PC-9 (cell line): Measurements from ENCODE around the gene UGT2B10. TPM values are rescaled to one million over a fixed set of nuclear protein-coding genes. Genes with fewer than 3 reads are reported as not detected.

ENCODE experiments used
- BruUV-seq: library from RNA; stranded (reverse); fragments of 400-500 nt; replicated peaks from 2 replicates; lab custom pipeline; 2021; lab: Mats Ljungman, UMichigan
- CTCF ChIA-PET: fragments of 300-600 bp; sonication (Branson Sonifier 250); formaldehyde crosslinking; loops from one replicate; lab custom pipeline; 2022; ENCODE audit warnings: antibody characterized with exemption; lab: Charles Lee
- POLR2A ChIA-PET: fragments of 300-600 bp; sonication (Branson Sonifier 250); formaldehyde crosslinking; loops from one replicate; lab custom pipeline; 2022; ENCODE audit warnings: antibody characterized with exemption; ENCODE audit not compliant: unreplicated experiment; lab: Charles Lee
- DNase-seq, 2 experiments: peaks; one replicate each; pipeline versions ENCODE4 v3.0.0 to v3.0.0-alpha.2; 2015 to 2022; ENCODE audit warnings: mixed read lengths in 1 of 2
- H2AFZ ChIP-seq: fragments of 200-600 bp; sonication (generic); 2 replicates; pipeline ENCODE4 v1.8.1; 2017; ENCODE audit warnings: antibody characterized with exemption
- H3F3A ChIP-seq: fragments of 200-600 bp; sonication (generic); 2 replicates; pipeline ENCODE4 v1.8.1; 2017; ENCODE audit warnings: antibody characterized with exemption, mild to moderate bottlenecking, low read depth; ENCODE audit not compliant: insufficient read depth
- H3K27ac ChIP-seq: fragments of 200-600 bp; sonication (generic); 2 replicates; pipeline ENCODE4 v1.6.1; 2016; ENCODE audit warnings: mixed run types
- H3K27me3 ChIP-seq: fragments of 200-600 bp; sonication (generic); 2 replicates; pipeline ENCODE4 v1.6.1; 2016; ENCODE audit warnings: low read depth, mixed run types; ENCODE audit not compliant: insufficient read depth
- H3K36me3 ChIP-seq: fragments of 200-600 bp; sonication (generic); 2 replicates; pipeline ENCODE4 v1.6.1; 2016; ENCODE audit warnings: low read depth, mixed run types
- H3K4me1 ChIP-seq: fragments of 200-600 bp; sonication (generic); replicated peaks from 2 replicates; pipeline ENCODE4 v1.6.1; 2016; ENCODE audit warnings: mixed run types; ENCODE audit not compliant: insufficient read depth
- H3K4me2 ChIP-seq: fragments of 200-600 bp; sonication (generic); 2 replicates; pipeline ENCODE4 v1.6.1; 2017; ENCODE audit warnings: mixed run types
- H3K4me3 ChIP-seq: fragments of 200-600 bp; sonication (generic); 2 replicates; pipeline ENCODE4 v1.6.1; 2016; ENCODE audit warnings: mixed run types
- H3K79me2 ChIP-seq: fragments of 200-600 bp; sonication (generic); 2 replicates; pipeline ENCODE4 v1.6.1; 2017; ENCODE audit warnings: low read depth, mixed run types
- H3K9me2 ChIP-seq: fragments of 200-600 bp; sonication (generic); 2 replicates; pipeline ENCODE4 v1.8.1; 2017; ENCODE audit warnings: mild to moderate bottlenecking; ENCODE audit not compliant: insufficient read depth
- H3K9me3 ChIP-seq: fragments of 200-600 bp; sonication (generic); 2 replicates; pipeline ENCODE4 v1.8.1; 2016; ENCODE audit warnings: low read depth; ENCODE audit not compliant: insufficient read depth
- H4K20me1 ChIP-seq: fragments of 200-600 bp; sonication (generic); 2 replicates; pipeline ENCODE4 v1.8.1; 2017; ENCODE audit not compliant: insufficient read depth
- EZH2 ChIP-seq: fragments of 200-600 bp; sonication (generic); IDR thresholded peaks from 2 replicates; pipeline ENCODE4 v1.8.0; 2017; ENCODE audit warnings: antibody characterized with exemption, low read depth
- intact Hi-C: fragments of 100-400 bp; cut with micrococcal nuclease; formaldehyde crosslinking; loops from one replicate; pipeline ENCODE4 v1.10.0; 2022; ENCODE audit not compliant: unreplicated experiment
- total RNA-seq: library from RNA; stranded (reverse); gene quantifications from 2 replicates; pipeline ENCODE4 v1.2.3, GENCODE V29; 2021
- TF ChIP-seq, protein P1 (sequence below): fragments of 200-600 bp; sonication (generic); conservative IDR thresholded peaks from 2 replicates; pipeline ENCODE4 v1.6.1; 2017; ENCODE audit warnings: mixed run types, antibody characterized with exemption, mild to moderate bottlenecking, moderate library complexity

The UGT2B10 gene
- total RNA-seq, 1 experiment from 2014 or later: not detected

DNA sequence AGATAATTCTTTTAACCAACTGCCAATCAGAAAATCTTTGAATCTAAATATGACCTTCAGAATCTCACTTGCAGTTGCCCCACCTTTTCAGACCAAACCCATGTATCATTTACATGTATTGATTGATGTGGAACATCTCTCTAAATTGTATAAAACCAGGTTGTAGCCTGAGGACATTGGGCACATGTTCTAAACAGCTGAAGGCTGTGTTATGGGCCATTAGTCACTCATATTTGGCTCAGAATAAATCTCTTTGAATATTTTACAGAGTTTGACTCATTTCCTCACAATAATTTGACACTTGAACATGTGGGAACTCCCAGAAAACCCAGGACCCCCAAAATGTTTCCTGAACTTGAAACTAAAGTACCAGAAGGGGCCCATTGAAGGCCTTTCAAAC is 58.7 kb downstream of the UGT2B10 start:
- BruUV-seq: no TSS peak
- DNase-seq: no peak

GRCh38 chr4:68877555-68877954 is 61.8 kb downstream of the UGT2B10 start:
- H3F3A ChIP-seq: no peaks in the 10 kb centered on the region
- no peaks in the 10 kb centered on the region for H3K36me3 ChIP-seq
- H3K4me2 ChIP-seq: no peak overlapping the region
- intact Hi-C loops: no loop called here
- BruUV-seq: no TSS peak
- H3K4me3 ChIP-seq: no peak overlapping the region
- H3K79me2 ChIP-seq: no peaks in the 10 kb centered on the region
- ChIA-PET CTCF (no interaction called here), POLR2A (no interaction called here)
- no peaks in the 10 kb centered on the region for H3K27me3 ChIP-seq
- no peaks in the 10 kb centered on the region for H4K20me1 ChIP-seq
- H3K4me1 ChIP-seq: no peaks in the 10 kb centered on the region
- no peak overlapping the region for H2AFZ ChIP-seq
- H3K9me2 ChIP-seq: no peaks in the 10 kb centered on the region
- no peak for TF ChIP-seq EZH2
- TF ChIP-seq, protein P1, sequence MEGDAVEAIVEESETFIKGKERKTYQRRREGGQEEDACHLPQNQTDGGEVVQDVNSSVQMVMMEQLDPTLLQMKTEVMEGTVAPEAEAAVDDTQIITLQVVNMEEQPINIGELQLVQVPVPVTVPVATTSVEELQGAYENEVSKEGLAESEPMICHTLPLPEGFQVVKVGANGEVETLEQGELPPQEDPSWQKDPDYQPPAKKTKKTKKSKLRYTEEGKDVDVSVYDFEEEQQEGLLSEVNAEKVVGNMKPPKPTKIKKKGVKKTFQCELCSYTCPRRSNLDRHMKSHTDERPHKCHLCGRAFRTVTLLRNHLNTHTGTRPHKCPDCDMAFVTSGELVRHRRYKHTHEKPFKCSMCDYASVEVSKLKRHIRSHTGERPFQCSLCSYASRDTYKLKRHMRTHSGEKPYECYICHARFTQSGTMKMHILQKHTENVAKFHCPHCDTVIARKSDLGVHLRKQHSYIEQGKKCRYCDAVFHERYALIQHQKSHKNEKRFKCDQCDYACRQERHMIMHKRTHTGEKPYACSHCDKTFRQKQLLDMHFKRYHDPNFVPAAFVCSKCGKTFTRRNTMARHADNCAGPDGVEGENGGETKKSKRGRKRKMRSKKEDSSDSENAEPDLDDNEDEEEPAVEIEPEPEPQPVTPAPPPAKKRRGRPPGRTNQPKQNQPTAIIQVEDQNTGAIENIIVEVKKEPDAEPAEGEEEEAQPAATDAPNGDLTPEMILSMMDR: no peak
- H3K9me3 ChIP-seq: no peaks in the 10 kb centered on the region
- no peak for DNase-seq
- H3K27ac ChIP-seq: no peak overlapping the region

More for the DNA sequence above, 58.7 kb downstream of the UGT2B10 start:
- no peaks in the 10 kb centered on the region for H3K36me3 ChIP-seq
- H3F3A ChIP-seq: no peaks in the 10 kb centered on the region
- no peak overlapping the region for H2AFZ ChIP-seq
- no peaks in the 10 kb centered on the region for H3K27me3 ChIP-seq
- H3K9me2 ChIP-seq: no peaks in the 10 kb centered on the region
- TF ChIP-seq EZH2: no peak
- TF ChIP-seq, protein P1: no peak
- H3K4me1 ChIP-seq: no peaks in the 10 kb centered on the region
- POLR2A ChIA-PET: no interaction called here
- H3K9me3 ChIP-seq: no peaks in the 10 kb centered on the region
- no peak overlapping the region for H3K4me3 ChIP-seq
- H3K27ac ChIP-seq: no peak overlapping the region
- CTCF ChIA-PET: no interaction called here
- H4K20me1 ChIP-seq: no peaks in the 10 kb centered on the region
- no peaks in the 10 kb centered on the region for H3K79me2 ChIP-seq
- intact Hi-C loops: no loop called here
- no peak overlapping the region for H3K4me2 ChIP-seq

DNA sequence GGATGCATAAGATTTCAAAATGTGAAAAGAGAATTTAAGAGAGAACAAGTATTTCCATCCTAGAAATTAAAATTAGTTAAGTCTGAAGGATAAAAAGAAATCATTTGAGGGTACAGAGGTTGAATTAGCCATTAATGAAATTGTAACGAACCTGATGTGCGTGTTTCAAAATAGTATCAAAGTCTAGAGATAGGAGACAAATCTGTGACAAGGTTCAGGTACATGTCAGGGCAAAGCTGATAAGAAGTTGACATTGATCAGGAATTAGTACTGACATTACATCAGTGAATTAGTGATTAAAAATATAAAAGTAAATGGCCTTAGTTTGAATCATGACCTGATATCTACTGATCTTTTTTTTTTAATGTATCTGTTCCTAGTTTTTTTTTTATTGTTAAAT is 62.3 kb downstream of the UGT2B10 start:
- no peaks in the 10 kb centered on the region for H3K36me3 ChIP-seq
- H3K27me3 ChIP-seq: no peaks in the 10 kb centered on the region
- DNase-seq: no peak
- CTCF ChIA-PET: no interaction called here
- no peaks in the 10 kb centered on the region for H3K9me2 ChIP-seq
- intact Hi-C loops: no loop called here
- H3K4me1 ChIP-seq: no peaks in the 10 kb centered on the region
- H3K4me3 ChIP-seq: no peak overlapping the region
- H3K79me2 ChIP-seq: no peaks in the 10 kb centered on the region
- H3F3A ChIP-seq: no peaks in the 10 kb centered on the region
- H3K9me3 ChIP-seq: no peaks in the 10 kb centered on the region
- BruUV-seq: no TSS peak
- no peaks in the 10 kb centered on the region for H4K20me1 ChIP-seq
- no peak overlapping the region for H3K27ac ChIP-seq
- H3K4me2 ChIP-seq: no peak overlapping the region
- TF ChIP-seq, protein P1: no peak
- TF ChIP-seq EZH2: no peak
- POLR2A ChIA-PET: no interaction called here
- H2AFZ ChIP-seq: no peak overlapping the region

Other genes starting within 250 kb of the UGT2B10 start
- not detected in 2 replicates for gene UGT2B17, start 239.7 kb upstream of the UGT2B10 start, total RNA-seq
- not detected in 2 replicates for gene UGT2B15, start 145.3 kb upstream of the UGT2B10 start, total RNA-seq
- gene UGT2A3, start 135.8 kb downstream of the UGT2B10 start, total RNA-seq: not detected in 2 replicates